Dendritic cell treated with granulocyte-macrophage colony-stimulating factor and Interleukin-4, amounts not matched to agents 40 ng/mL and 50 ng/mL, for 4 days (primary cell): ENCODE data around the gene MDFI.

Experiments
- H3K27ac Mint-ChIP-seq: one replicate; pipeline ENCODE4 v1.8.0; 2022; ENCODE audit warnings: mild to moderate bottlenecking, mixed read lengths
- H3K27me3 Mint-ChIP-seq: one replicate; pipeline ENCODE4 v1.8.0; 2022; ENCODE audit warnings: mild to moderate bottlenecking, mixed read lengths
- H3K36me3 Mint-ChIP-seq: one replicate; pipeline ENCODE4 v1.8.0; 2022; ENCODE audit warnings: low read depth, mixed read lengths
- H3K4me1 Mint-ChIP-seq: one replicate; pipeline ENCODE4 v1.8.0; 2022; ENCODE audit warnings: low read depth, mixed read lengths
- H3K4me3 Mint-ChIP-seq: one replicate; pipeline ENCODE4 v1.8.0; 2022; ENCODE audit warnings: mild to moderate bottlenecking, moderate library complexity, mixed read lengths
- H3K9me3 Mint-ChIP-seq: one replicate; pipeline ENCODE4 v1.8.0; 2022; ENCODE audit warnings: mixed read lengths
- intact Hi-C: fragments of 100-400 bp; cut with micrococcal nuclease; formaldehyde crosslinking; loops from one replicate; pipeline ENCODE4 v1.15.0; 2022

Gene MDFI

GRCh38 chr6:41597246-41598000 lies 40.8 kb upstream of the MDFI start:
- H3K27ac Mint-ChIP-seq, result no peak overlapping the region
- H3K36me3 Mint-ChIP-seq, result peaks cover 53% of the 10 kb centered on the region
- H3K27me3 Mint-ChIP-seq, result no peaks in the 10 kb centered on the region
- H3K9me3 Mint-ChIP-seq, result no peaks in the 10 kb centered on the region
- no peak overlapping the region for H3K4me3 Mint-ChIP-seq
- H3K4me1 Mint-ChIP-seq, result no peaks in the 10 kb centered on the region
- intact Hi-C loops, result no loop called here

GRCh38 chr6:41598670-41599014 lies 39.6 kb upstream of the MDFI start:
- Mint-ChIP-seq H3K4me3 (no peak overlapping the region), H3K9me3 (no peaks in the 10 kb centered on the region), H3K27me3 (peaks cover 3% of the 10 kb centered on the region), H3K27ac (no peak overlapping the region), H3K4me1 (no peaks in the 10 kb centered on the region), H3K36me3 (peaks cover 47% of the 10 kb centered on the region)
- intact Hi-C loops, result no loop called here

- intact Hi-C loops, result no loop called here
- no peak overlapping the region for H3K4me3 Mint-ChIP-seq
- no peaks in the 10 kb centered on the region for H3K4me1 Mint-ChIP-seq
- H3K27ac Mint-ChIP-seq, result no peak overlapping the region
- no peaks in the 10 kb centered on the region for H3K9me3 Mint-ChIP-seq
- peaks cover 47% of the 10 kb centered on the region for H3K36me3 Mint-ChIP-seq
- peaks cover 3% of the 10 kb centered on the region for H3K27me3 Mint-ChIP-seq
Observed at GRCh38 chr6:41599015-41599851, 39.0 kb upstream of the MDFI start.

GRCh38 chr6:41599852-41600445 lies 38.3 kb upstream of the MDFI start:
- Mint-ChIP-seq H3K4me3 (no peak overlapping the region), H3K27me3 (peaks cover 4% of the 10 kb centered on the region), H3K4me1 (no peaks in the 10 kb centered on the region), H3K9me3 (no peaks in the 10 kb centered on the region), H3K36me3 (peaks cover 43% of the 10 kb centered on the region), H3K27ac (no peak overlapping the region)
- intact Hi-C loops, result loop anchor here (5.0 to 10.0 kb wide), 2 partner anchors 177 to 445 kb away; partner anchors contain the start of gene FRS3

- no peak overlapping the region for H3K27ac Mint-ChIP-seq
- H3K9me3 Mint-ChIP-seq, result no peaks in the 10 kb centered on the region
Observed at GRCh38 chr6:41600499-41601247, 37.6 kb upstream of the MDFI start.

GRCh38 chr6:41601248-41601549 lies 37.1 kb upstream of the MDFI start:
- H3K27ac Mint-ChIP-seq, result no peak overlapping the region
- intact Hi-C loops, result loop anchor here (5.0 to 10.0 kb wide), 2 partner anchors 176 to 444 kb away; partner anchors contain the start of gene FRS3

More at GRCh38 chr6:41600499-41601247, 37.6 kb upstream of the MDFI start:
- no peaks in the 10 kb centered on the region for H3K4me1 Mint-ChIP-seq
- intact Hi-C loops, result loop anchor here (5.0 to 10.0 kb wide), 2 partner anchors 177 to 444 kb away; partner anchors contain the start of gene FRS3
- peaks cover 39% of the 10 kb centered on the region for H3K36me3 Mint-ChIP-seq
- H3K27me3 Mint-ChIP-seq, result peaks cover 5% of the 10 kb centered on the region
- H3K4me3 Mint-ChIP-seq, result no peak overlapping the region

GRCh38 chr6:41602422-41602743 lies 35.9 kb upstream of the MDFI start:
- H3K27me3 Mint-ChIP-seq, result peaks cover 5% of the 10 kb centered on the region

More at GRCh38 chr6:41601248-41601549, 37.1 kb upstream of the MDFI start:
- peaks cover 39% of the 10 kb centered on the region for H3K36me3 Mint-ChIP-seq
- H3K27me3 Mint-ChIP-seq, result peaks cover 5% of the 10 kb centered on the region
- no peaks in the 10 kb centered on the region for H3K9me3 Mint-ChIP-seq
- no peak overlapping the region for H3K4me3 Mint-ChIP-seq
- H3K4me1 Mint-ChIP-seq, result no peaks in the 10 kb centered on the region

GRCh38 chr6:41602864-41603608 lies 35.2 kb upstream of the MDFI start:
- Mint-ChIP-seq H3K4me1 (no peaks in the 10 kb centered on the region), H3K36me3 (peaks cover 23% of the 10 kb centered on the region), H3K9me3 (no peaks in the 10 kb centered on the region), H3K4me3 (no peak overlapping the region), H3K27ac (no peak overlapping the region), H3K27me3 (peaks cover 5% of the 10 kb centered on the region)
- intact Hi-C loops, result loop anchor here (1.0 to 10.0 kb wide), 3 partner anchors 80 to 442 kb away; partner anchors contain the start of gene FRS3

More at GRCh38 chr6:41602422-41602743, 35.9 kb upstream of the MDFI start:
- no peaks in the 10 kb centered on the region for H3K4me1 Mint-ChIP-seq
- intact Hi-C loops, result loop anchor here (5.0 to 10.0 kb wide), 2 partner anchors 175 to 442 kb away; partner anchors contain the start of gene FRS3
- no peak overlapping the region for H3K4me3 Mint-ChIP-seq
- H3K27ac Mint-ChIP-seq, result no peak overlapping the region
- H3K36me3 Mint-ChIP-seq, result peaks cover 29% of the 10 kb centered on the region
- H3K9me3 Mint-ChIP-seq, result no peaks in the 10 kb centered on the region

GRCh38 chr6:41604006-41604405 lies 34.3 kb upstream of the MDFI start:
- H3K27ac Mint-ChIP-seq, result no peak overlapping the region
- no peak overlapping the region for H3K4me3 Mint-ChIP-seq
- peaks cover 14% of the 10 kb centered on the region for H3K36me3 Mint-ChIP-seq
- no peaks in the 10 kb centered on the region for H3K4me1 Mint-ChIP-seq
- H3K9me3 Mint-ChIP-seq, result no peaks in the 10 kb centered on the region
- intact Hi-C loops, result loop anchor here (5.0 to 10.0 kb wide), 2 partner anchors 173 to 441 kb away; partner anchors contain the start of gene FRS3
- peaks cover 7% of the 10 kb centered on the region for H3K27me3 Mint-ChIP-seq

- Mint-ChIP-seq H3K27me3 (peaks cover 8% of the 10 kb centered on the region), H3K27ac (no peak overlapping the region), H3K9me3 (no peaks in the 10 kb centered on the region), H3K4me3 (no peak overlapping the region), H3K36me3 (peaks cover 3% of the 10 kb centered on the region), H3K4me1 (no peaks in the 10 kb centered on the region)
- intact Hi-C loops, result loop anchor here (10.0 kb wide), 1 partner anchor 439 kb away; no protein-coding TSS in a partner anchor
Observed at GRCh38 chr6:41605649-41606048, 32.6 kb upstream of the MDFI start.

- H3K27me3 Mint-ChIP-seq, result peaks cover 11% of the 10 kb centered on the region
- H3K9me3 Mint-ChIP-seq, result no peaks in the 10 kb centered on the region
- intact Hi-C loops, result loop anchor here (10.0 kb wide), 1 partner anchor 438 kb away; no protein-coding TSS in a partner anchor
- no peaks in the 10 kb centered on the region for H3K36me3 Mint-ChIP-seq
- no peak overlapping the region for H3K27ac Mint-ChIP-seq
- no peak overlapping the region for H3K4me3 Mint-ChIP-seq
- H3K4me1 Mint-ChIP-seq, result no peaks in the 10 kb centered on the region
Observed at GRCh38 chr6:41607036-41607435, 31.2 kb upstream of the MDFI start.

- no peaks in the 10 kb centered on the region for H3K4me1 Mint-ChIP-seq
- no peaks in the 10 kb centered on the region for H3K9me3 Mint-ChIP-seq
- H3K36me3 Mint-ChIP-seq, result no peaks in the 10 kb centered on the region
- no peak overlapping the region for H3K4me3 Mint-ChIP-seq
- intact Hi-C loops, result loop anchor here (10.0 kb wide), 1 partner anchor 437 kb away; no protein-coding TSS in a partner anchor
- H3K27me3 Mint-ChIP-seq, result peaks cover 10% of the 10 kb centered on the region
- no peak overlapping the region for H3K27ac Mint-ChIP-seq
Observed at GRCh38 chr6:41607736-41608135, 30.5 kb upstream of the MDFI start.
